Thyroid gland (tissue), 4 donors: ENCODE data around the gene PDZD2.

ENCODE experiments used
- POLR2A ChIP-seq, 2 donors: fragments of 450-650 bp; IDR thresholded peaks; one replicate each; pipeline ENCODE4 v1.6.1; 2017; ENCODE audit warnings: antibody characterized with exemption in 2 of 2, mild to moderate bottlenecking in 2 of 2, moderate library complexity in 1 of 2
- TF ChIP-seq, protein P1 (sequence below), 6 experiments: fragments of 200-600 bp in 3 of 6; fragments of 450-650 bp in 3 of 6; sonication (generic) in 3 of 6; IDR thresholded peaks; one replicate each; pipeline ENCODE4 v1.5.1; 2016 to 2019; ENCODE audit warnings: antibody characterized with exemption in 6 of 6, mild to moderate bottlenecking in 2 of 6, inconsistent platforms in 1 of 6, moderate library complexity in 1 of 6

DNA sequence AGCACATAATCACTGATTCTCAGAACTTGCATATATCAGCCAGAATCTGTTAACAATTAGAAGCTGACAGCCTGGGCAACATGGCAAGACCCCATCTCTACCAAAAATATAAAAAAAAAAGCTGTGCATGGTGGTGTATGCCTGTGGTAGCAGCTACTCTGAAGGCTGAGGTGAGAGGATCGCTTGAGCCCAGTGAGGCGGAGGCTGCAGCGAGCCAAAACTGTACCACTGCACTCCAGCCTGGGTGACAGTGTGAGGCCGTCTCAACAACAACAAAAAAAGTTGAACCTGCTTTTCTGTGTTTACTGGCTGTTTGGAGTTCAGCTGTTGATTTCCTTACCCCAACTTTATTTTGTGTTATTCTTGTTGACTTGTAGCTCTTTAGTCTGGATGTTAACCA lies 468.4 kb downstream of the PDZD2 start:
- TF ChIP-seq, protein P1, sequence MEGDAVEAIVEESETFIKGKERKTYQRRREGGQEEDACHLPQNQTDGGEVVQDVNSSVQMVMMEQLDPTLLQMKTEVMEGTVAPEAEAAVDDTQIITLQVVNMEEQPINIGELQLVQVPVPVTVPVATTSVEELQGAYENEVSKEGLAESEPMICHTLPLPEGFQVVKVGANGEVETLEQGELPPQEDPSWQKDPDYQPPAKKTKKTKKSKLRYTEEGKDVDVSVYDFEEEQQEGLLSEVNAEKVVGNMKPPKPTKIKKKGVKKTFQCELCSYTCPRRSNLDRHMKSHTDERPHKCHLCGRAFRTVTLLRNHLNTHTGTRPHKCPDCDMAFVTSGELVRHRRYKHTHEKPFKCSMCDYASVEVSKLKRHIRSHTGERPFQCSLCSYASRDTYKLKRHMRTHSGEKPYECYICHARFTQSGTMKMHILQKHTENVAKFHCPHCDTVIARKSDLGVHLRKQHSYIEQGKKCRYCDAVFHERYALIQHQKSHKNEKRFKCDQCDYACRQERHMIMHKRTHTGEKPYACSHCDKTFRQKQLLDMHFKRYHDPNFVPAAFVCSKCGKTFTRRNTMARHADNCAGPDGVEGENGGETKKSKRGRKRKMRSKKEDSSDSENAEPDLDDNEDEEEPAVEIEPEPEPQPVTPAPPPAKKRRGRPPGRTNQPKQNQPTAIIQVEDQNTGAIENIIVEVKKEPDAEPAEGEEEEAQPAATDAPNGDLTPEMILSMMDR (IDR thresholded peaks at IDR 0.05) = no peak
- no peak for TF ChIP-seq POLR2A (IDR thresholded peaks at IDR 0.05)
